ENCODE data around the gene TRAPPC2L.
"Not testable (repeated sequence)": the region's sequence is repeated elsewhere in the genome, so short reads cannot be mapped to it uniquely, and the experiment has no call there.

- TF ChIP-seq CTCF (IDR thresholded peaks at IDR 0.05); EZH2 (IDR thresholded peaks at IDR 0.05; ENCODE audit: borderline replicate concordance, insufficient read depth, low read depth, low read length, poor library complexity, severe bottlenecking): not testable (repeated sequence)
Observed at GRCh38 chr16:88894266-88894665, 37.3 kb downstream of the TRAPPC2L start.
